Measurements from ENCODE around the gene KCNQ2.

Gene KCNQ2

GRCh38 chr20:63452821-63453523, 19.5 kb downstream of the KCNQ2 start:
- intact Hi-C loops (cut with DNase I; ENCODE audit: low total_unique reads), result no loop called here
- no peak overlapping the region for H3K27ac ChIP-seq
- H3K27me3 ChIP-seq, result peaks cover 0 to 98% of the 10 kb centered on the region in 2 donors
- no peak for TF ChIP-seq CTCF (IDR thresholded peaks at IDR 0.05)
- no peaks in the 10 kb centered on the region for H3K9me3 ChIP-seq
- peaks cover 0 to 25% (median 12%) of the 10 kb centered on the region in 4 donors for H3K4me1 ChIP-seq
- H3K36me3 ChIP-seq, result no peaks in the 10 kb centered on the region
- H3K4me3 ChIP-seq, result no peak overlapping the region
- no peak for DNase-seq

GRCh38 chr20:63452341-63452740, 20.1 kb downstream of the KCNQ2 start:
- no peaks in the 10 kb centered on the region for H3K36me3 ChIP-seq
- TF ChIP-seq CTCF (IDR thresholded peaks at IDR 0.05), result no peak
- DNase-seq, result no peak
- no peaks in the 10 kb centered on the region for H3K9me3 ChIP-seq
- H3K27ac ChIP-seq, result no peak overlapping the region
- intact Hi-C loops (cut with DNase I; ENCODE audit: low total_unique reads), result no loop called here
- H3K27me3 ChIP-seq, result peaks cover 0 to 98% of the 10 kb centered on the region in 2 donors
- H3K4me3 ChIP-seq, result no peak overlapping the region
- peaks cover 0 to 21% (median 12%) of the 10 kb centered on the region in 4 donors for H3K4me1 ChIP-seq

- Histone ChIP-seq H3K9me3 (no peaks in the 10 kb centered on the region), H3K27ac (no peak overlapping the region), H3K4me3 (no peak overlapping the region), H3K27me3 (peaks cover 0 to 98% of the 10 kb centered on the region in 2 donors), H3K4me1 (peaks cover 0 to 21% (median 12%) of the 10 kb centered on the region in 4 donors), H3K36me3 (no peaks in the 10 kb centered on the region)
- DNase-seq, result no peak
- intact Hi-C loops (cut with DNase I; ENCODE audit: low total_unique reads), result no loop called here
- no peak for TF ChIP-seq CTCF (IDR thresholded peaks at IDR 0.05)
Measured at GRCh38 chr20:63451821-63452220, 20.6 kb downstream of the KCNQ2 start.

- Histone ChIP-seq H3K4me3 (no peak overlapping the region), H3K36me3 (no peaks in the 10 kb centered on the region), H3K27me3 (peaks cover 0 to 96% of the 10 kb centered on the region in 2 donors), H3K27ac (no peak overlapping the region), H3K9me3 (no peaks in the 10 kb centered on the region), H3K4me1 (peaks cover 0 to 21% (median 12%) of the 10 kb centered on the region in 4 donors)
- DNase-seq, result no peak
- no peak for TF ChIP-seq CTCF (IDR thresholded peaks at IDR 0.05)
- intact Hi-C loops (cut with DNase I; ENCODE audit: low total_unique reads), result no loop called here
Measured at GRCh38 chr20:63449796-63450730, 22.4 kb downstream of the KCNQ2 start.

GRCh38 chr20:63449025-63449424, 23.4 kb downstream of the KCNQ2 start:
- intact Hi-C loops (cut with DNase I; ENCODE audit: low total_unique reads), result no loop called here
- Histone ChIP-seq H3K27ac (no peak overlapping the region), H3K9me3 (no peaks in the 10 kb centered on the region), H3K4me3 (no peak overlapping the region), H3K4me1 (peaks cover 0 to 10% (median 7%) of the 10 kb centered on the region in 4 donors), H3K36me3 (no peaks in the 10 kb centered on the region), H3K27me3 (peaks cover 0 to 95% of the 10 kb centered on the region in 2 donors)
- no peak for DNase-seq
- no peak for TF ChIP-seq CTCF (IDR thresholded peaks at IDR 0.05)
